B cell (primary cell): ENCODE results near the gene C1orf35.

Experiments used
- EZH2 ChIP-seq: IDR thresholded peaks from 2 replicates; pipeline ENCODE4 v1.6.1; 2012; ENCODE audit warnings: borderline replicate concordance, low read depth, mild to moderate bottlenecking, moderate library complexity, low read length; ENCODE audit not compliant: insufficient read depth, poor library complexity, severe bottlenecking
- TF ChIP-seq, protein P1 (sequence below): fragments of 200-600 bp; IDR thresholded peaks from one replicate; pipeline ENCODE4 v1.8.0; 2022; ENCODE audit warnings: antibody characterized with exemption, mild to moderate bottlenecking

GRCh38 chr1:228145463-228146416, 42.6 kb upstream of the C1orf35 start:
- TF ChIP-seq, protein P1, sequence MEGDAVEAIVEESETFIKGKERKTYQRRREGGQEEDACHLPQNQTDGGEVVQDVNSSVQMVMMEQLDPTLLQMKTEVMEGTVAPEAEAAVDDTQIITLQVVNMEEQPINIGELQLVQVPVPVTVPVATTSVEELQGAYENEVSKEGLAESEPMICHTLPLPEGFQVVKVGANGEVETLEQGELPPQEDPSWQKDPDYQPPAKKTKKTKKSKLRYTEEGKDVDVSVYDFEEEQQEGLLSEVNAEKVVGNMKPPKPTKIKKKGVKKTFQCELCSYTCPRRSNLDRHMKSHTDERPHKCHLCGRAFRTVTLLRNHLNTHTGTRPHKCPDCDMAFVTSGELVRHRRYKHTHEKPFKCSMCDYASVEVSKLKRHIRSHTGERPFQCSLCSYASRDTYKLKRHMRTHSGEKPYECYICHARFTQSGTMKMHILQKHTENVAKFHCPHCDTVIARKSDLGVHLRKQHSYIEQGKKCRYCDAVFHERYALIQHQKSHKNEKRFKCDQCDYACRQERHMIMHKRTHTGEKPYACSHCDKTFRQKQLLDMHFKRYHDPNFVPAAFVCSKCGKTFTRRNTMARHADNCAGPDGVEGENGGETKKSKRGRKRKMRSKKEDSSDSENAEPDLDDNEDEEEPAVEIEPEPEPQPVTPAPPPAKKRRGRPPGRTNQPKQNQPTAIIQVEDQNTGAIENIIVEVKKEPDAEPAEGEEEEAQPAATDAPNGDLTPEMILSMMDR: no peak
- TF ChIP-seq EZH2: no peak
